ENCODE results near the gene VWF.

Gene VWF

DNA sequence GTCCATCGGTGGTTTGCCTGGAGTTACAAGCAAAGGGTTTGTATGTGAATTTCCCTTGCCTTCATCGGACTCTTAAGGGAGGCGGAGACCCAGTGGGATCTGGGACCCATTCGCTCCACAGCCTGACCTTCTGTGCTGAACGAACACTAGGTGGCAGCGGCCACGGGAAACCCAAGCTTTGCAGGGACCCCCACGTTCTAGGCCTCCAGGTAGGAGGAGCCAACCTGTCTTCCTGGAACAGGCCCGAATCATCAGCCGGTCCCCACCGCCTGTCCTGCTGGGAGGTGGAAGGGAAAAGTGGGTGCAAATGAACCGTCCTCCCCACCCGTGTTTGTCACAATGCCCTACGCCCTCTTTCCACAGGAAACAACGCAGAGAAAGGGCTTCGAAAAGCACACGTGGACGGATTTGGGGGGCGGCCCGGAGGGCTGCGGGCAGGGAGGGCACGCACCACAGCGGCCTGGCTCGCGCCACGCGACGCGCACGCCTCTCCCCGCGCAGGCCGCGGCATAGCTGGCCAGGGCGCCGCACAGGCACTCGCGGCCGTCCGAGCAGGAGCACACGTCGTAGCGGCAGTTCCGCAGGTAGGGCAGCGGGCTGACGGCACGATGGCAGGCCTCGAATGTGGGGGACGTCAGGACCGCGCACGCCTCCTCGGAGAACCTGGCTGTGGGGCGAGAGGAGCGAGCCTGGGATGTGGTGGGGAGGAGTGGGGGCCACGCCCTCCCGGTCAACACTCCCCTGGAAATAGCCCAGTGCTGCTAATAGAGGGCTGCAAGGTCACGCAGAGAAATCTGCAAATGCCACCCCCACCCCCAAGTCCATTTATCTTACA lies 67.8 kb downstream of the VWF start:
- DNase-seq, result no peak

DNA sequence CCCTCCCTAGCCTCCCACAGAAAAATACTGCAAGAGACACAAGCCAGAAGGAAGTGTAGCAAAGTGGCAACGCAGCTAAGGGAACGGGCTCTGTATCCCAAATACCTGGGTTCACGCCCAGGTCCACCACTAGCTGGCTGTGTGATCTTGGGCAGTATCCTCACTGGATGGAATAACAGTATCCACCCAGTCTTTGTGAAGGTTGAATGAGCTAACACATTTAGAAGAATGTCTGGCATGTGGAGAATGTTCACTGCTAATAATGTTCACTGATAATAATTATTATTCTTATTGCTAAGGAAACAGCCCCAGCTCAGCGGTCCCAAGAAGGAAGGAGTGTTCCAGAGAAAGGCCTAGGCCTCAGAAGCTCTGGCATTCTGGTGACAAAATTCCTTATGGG lies 70.9 kb downstream of the VWF start:
- DNase-seq, result peak; percentile 84

DNA sequence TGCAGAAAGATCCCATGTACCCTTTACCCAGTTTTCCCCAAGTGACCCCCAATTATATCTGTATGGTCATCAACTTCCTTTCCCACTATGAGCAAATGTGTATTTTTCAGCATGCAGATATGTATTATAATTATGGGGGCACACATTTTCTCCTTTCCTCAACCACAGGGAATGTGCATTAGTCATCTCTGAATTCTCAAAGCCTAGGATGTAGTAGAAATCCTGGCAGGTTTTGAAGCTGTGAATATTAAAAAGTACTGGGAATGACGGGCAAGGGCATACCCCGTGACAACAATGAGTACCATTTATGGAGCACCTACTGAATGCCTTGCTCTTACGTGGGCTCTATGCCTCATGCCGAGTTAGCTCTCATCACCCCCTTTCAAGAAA lies 71.5 kb downstream of the VWF start:
- peak; percentile 78 for DNase-seq

DNA sequence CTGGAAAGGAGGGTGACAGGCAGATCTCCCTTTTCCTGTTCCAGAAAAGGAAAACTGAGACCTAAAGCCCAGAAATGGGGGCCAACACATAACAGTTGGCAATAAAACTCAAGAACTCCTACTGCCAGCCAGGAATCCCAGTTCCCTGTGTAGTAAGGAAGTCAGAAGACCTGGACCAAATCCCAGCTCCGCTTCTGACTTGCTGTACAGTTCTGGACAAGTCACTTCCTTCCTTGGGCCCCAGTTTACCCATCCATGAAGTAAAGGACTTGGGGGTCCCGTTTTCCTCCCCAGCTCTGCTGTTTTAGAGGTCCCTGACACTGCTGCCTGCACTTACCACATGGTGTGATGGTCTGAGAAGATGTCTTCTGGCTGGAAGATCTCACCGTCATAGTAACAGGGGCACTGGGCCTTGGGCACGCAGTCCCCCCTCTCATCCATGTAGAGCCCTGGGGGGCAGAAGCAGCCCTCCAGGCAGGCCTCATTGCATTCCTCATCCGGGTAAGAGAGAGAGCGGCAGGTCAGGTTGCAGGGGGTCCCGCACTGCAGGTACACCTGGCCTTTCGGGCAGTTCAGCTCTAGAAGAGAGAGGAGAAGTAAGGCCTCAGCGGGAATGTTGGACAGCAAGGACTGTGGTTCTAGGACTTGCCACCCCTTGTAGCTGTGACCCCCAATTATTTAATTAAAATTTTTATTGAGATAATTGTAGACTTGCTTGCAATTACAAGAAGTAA lies 72.1 kb downstream of the VWF start:
- no peak for DNase-seq

DNA sequence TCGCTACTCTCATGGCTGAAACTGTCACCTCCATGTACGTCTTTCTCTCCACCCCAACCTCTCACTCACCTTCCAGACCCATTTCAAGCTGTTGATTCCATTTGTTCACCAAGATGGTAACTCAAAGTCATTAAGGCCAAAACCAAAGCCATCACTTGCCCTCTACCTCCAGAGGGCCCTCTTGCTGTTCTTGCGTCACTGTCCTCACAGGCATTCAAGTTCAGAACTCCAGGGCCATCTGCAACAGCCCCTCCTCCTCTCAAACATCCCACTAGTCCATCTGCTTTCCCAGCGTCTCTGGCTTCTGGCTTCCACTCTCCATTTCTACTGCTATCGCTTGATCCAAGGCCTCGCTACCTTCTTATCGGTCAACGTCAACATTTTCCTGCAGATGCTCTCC lies 74.5 kb downstream of the VWF start:
- no peak for DNase-seq

DNA sequence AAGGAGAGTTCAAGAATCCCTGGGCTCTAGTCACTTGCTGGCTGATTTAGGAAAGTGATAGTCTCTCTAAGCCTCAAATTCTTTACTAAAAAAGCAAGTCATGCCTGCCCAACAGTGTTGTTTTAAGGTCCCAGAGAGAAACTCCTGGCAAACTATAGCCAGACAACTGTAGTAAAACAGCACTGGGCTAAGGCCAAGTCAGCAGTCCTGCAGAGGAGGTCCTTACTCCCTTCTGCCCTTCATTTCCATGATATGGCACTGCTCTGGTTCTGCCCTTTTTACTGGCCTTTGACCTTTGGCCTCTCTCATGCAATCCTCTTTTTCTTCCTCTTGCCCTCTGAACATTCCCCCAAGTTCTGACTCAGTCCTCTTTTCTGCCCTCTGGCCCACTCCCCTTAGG lies 74.9 kb downstream of the VWF start:
- no peak for DNase-seq

DNA sequence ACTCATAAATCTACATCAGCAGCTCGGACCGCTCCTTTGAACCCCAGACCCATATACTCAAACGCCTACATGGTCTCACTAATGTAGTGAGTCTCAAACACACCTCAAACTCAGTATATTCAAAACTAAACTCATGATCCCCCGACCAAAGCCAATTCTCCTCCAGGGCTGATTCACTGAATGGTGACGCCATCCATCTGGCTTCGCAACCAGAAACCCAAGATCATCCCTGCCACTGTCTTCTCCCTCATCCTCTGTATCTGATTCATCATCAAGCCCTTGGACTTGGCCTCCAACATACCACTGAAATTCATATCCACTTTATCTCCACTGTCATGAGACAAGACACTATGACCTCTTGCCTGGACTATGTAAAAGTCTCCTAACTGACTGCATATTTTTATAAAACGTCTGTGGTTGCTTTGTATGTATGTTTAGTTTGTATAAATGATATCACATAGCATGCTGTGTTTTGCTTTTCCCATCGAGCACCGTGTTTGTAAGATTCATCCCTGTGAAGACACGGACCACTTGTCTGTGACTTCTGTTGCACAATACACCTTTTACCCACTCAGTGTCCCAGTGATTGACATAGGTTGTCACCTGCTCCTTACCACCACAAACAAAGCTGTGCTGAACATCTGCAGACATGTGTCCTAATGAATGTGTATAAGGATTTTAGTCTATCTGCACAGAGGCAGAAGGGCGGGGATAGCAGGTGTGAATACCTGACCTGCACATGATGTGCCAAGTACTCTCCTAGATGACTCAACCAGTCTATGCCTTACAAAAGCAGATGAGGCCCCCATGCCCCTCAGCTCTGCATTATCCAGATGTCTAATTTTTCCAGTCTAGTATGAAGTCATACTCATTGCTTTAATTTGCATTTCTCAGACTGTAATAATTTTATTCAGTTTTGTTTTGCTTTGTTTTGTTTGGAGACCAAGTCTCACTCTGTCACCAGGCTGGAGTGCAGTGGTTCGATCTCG lies 76.9 kb downstream of the VWF start:
- DNase-seq, result no peak

DNA sequence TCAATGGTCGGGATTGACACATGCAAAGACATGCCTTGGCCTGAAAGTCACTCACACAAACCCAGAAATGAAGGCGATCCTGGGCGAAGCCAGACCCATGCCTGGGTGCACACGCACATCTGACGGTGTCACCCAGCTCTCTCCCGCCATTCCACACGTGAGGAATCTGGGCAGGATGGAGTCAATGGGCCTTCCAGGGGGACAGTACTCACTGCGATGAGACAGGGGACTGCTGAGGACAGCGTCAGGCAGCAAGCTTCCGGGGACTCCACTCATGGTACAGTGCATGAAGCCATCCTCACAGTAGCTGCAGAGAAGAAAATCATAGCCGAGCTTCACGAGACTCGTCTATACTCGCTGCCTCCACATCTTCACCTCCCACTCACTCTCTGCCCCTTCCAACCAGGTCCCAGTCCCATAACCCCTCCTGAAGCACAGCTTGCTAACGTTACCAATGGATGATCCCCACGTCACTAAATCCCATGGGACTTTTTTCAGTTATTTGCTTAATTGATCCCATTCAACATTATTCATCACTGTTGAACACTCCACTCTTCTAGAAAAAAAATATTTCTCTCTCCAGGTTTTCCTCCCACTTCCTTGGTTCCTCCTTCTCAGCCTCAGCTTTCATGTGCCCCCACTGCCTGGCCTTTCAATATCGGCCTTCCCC lies 77.8 kb downstream of the VWF start:
- no peak for DNase-seq

DNA sequence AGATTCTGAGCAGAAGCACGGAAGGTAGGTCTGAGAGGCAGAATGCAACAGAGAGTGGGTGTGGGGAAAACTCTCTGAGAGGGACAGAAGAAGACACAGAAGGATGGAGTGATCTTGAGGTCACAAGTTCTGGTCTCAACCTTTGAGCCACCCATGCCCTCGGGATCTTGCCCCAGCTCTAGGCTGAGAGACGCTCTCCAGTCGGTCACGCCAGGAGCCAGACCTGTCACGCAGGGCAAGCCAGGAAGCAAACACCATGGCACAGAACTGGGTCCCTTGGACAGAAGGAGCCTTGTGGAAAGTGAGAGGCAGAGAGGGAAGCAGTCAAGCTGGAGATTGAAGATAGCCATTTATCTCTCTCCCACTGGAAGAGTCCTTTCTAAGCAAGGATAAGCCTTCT lies 79.0 kb downstream of the VWF start:
- no peak for DNase-seq

DNA sequence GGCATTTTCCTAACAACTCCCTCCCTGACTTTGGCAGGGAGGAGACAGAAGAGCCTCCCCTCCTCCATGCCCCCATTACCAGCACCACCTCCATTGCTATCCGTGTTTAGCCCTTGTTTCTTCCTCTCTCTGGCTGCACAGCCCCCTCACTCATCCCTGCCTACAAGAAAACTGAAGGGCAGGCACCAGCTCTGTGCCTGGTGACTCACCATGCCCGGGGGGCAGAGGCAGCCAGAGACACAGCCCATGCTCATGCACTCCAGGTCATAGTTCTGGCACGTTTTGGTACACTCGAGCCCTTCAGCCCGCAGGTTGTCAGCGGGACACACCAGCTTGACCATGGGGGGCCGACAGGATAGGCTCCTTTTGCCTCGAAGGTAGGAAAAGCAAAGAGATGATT lies 80.4 kb downstream of the VWF start:
- DNase-seq, result peak; percentile 37

DNA sequence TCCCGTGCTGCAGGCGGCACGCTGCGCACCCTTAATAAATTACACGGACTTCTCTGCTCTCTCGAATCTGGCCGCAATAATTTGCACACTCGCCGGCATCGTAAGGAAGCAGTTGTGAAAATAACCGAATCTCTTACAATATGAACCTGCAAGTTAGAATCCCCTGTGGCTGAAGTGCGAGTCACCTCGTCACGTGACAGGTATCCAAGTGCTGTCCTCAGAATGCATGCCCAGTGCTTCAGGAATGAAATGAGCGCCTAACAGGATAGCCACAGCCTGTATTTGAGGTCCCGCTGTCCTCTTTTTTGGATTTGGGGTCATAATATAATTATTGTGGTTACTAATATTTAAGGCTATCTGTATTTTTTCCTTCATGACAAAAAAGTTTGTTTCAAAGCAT lies 82.0 kb downstream of the VWF start:
- DNase-seq, result no peak

DNA sequence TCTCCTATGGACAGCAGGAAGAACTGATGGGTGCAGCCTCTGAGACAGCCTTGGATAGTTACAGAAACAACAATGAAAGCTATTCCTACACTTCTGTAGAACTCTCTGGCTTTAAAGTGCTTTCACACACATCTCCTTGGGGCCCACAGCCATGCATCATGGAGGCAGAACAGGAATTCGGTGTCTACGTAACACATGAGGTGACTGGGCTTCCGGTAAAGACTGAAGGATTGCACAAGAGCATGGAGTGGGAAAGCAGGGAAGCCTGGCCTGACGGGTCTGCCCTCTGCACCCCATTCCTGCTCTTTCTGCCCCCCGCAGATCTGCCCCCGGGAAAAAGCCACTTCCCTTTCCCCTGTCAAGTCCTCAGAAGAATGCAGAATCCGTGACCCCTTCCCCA lies 82.6 kb downstream of the VWF start:
- DNase-seq, result no peak

DNA sequence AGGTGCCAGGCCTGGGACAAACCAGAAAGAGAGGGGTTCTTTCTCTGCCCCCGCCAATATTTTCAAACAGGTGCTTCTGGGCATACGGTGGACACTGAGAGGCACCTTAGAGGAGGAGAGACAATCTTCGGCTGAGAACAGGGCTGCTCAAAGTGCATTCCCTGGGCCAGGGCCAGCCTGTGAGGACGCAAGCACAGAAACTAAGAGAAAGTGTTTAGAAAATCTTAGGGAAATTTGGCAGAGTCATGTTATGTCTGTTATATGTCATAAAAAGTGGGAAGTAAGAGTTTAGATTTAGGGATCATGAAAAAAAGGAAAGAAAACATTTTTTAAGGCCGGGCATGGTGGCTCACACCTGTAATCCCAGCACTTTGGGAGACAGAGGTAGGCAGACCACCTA lies 83.7 kb downstream of the VWF start:
- DNase-seq, result no peak

DNA sequence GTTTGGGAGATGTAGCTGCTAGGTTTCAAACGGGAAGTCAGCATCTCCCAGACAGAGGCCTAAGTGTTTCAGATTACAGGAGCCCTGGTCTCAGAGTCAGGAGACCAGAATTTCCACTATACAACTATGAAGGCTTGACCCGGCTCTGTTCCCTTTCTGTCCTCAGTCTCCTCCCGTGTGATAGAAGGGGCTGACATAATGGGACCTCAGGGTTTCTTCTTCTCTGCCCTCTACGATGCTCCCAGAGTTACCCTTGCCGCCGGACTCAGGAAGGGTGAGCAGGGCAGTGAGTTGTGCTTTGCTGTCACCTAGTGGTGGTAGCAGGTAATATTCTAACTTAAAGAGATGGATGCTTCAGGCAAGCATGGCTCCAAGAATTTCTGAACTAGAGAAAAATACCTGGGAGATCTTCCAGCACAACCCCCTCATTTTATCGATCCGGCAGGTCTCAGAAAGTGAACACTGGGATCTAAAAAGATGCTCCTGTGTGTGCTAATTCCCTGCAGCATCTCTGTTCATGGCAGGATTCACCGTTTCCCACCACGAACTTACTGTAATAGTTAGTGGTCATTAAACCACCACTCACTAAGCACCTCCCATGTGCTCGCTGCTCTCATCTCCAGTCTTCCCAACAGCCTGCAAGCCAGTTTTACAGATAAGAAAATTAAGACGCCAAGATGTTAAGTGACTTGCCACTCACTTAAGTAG lies 84.4 kb downstream of the VWF start:
- peak; percentile 45 for DNase-seq

DNA sequence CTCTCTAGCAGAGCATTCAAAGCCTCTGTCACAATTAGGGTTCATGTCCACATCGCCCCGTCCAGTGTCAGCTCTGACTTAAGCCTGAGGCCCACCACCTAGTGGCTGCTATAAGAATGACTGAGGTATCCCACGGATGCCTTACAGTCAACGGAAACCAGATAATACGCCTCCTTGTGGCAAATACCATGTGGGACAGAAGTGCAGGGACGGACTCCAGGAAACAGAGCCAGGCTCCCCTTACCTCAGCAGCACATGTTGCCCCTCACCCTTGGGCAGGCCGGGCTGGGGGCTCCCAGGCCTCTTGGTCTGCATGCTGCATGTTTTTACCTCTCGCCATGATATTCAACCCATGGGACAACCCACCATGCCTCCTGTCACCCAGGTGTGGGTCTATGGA lies 86.3 kb downstream of the VWF start:
- peak; percentile 58 for DNase-seq

DNA sequence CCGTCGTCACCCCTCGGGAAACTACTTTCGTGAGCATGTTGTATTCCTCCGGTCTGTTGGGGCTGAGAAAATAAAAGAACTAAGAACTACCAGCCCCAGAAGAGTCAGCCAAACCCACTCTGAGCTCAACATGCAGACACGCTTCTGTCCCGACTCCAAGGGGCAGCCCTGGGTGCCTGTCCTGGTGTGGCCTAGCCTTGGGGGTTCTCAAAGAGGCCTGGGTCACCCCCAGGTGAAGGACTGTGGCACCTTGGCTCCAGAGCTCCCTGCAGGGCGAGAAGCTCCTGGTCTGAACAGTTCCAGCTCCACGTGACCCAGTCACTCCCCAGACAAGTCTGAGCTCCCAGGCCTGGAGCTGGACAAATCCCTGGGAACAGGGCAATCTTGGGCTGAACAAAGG lies 87.0 kb downstream of the VWF start:
- DNase-seq, result no peak

DNA sequence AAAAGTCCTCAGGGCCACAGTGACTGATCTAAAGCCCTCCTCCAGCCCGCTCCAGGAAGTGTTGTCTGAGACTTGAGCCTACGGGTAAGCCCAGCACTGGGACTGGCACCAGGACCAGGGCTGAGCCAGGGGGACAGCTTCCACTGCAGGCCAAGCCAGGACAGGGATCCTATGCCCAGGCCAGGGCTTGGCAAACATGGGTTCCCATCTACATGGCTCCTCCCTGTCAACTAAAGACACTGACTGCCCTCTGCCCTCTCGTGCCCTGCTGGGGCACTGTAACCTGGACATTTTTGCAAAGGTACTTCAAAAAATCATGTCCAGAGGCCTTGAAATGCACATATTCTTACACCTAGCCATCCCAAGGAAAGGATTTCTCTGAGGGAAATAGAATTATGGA lies 88.0 kb downstream of the VWF start:
- no peak for DNase-seq

DNA sequence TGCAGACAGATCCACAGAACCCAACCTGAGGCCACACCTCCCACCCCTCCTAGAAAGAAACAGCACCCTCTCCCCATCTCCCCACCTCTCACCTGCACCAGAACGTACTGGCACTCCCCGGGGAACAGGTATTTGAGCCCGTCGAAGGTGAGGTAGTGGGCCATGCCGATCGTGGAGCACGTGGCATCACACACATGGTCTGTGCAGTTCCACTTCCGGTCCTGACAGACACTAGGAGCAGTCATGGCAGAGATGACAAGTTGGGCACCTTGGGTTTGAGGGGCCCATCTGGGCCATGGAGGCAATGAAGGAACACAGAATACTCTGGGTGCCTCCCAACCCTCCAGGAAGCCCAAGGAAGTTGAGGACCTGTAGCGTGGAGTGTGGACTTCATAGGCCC lies 89.9 kb downstream of the VWF start:
- no peak for DNase-seq

DNA sequence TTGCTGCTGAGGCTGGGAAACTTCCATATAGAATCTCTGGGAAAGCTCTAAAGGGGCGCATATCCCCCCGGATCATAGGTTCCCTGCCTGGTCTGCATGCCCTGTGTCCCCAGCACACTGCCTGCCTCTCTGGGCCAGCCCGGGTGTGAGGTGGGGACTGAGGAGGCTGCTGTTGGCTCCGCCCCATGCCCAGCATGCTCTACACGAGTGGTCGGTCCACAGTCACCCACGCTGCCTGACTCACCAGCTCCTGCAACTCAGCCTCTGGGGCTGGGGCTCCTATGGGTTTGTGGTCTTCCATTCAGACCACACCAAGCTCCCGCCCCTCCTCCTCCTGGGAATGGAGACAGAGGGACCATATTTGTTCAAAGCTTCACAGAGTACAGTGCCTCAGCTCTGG lies 90.9 kb downstream of the VWF start:
- DNase-seq, result no peak

DNA sequence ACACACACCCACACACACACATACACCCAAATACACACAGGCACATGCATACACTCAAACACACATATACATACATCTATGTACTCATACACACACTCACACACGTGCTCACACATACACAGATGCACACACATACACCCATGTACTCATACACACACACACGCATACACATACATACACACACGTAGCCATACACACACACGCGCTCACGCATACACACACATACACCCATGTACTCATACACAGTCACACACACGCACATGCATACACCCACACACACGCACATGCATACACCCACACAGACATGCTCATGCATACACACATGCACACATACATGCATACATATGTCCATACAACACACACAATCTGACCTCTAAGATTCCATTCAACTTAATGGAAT lies 91.7 kb downstream of the VWF start:
- no peak for DNase-seq

DNA sequence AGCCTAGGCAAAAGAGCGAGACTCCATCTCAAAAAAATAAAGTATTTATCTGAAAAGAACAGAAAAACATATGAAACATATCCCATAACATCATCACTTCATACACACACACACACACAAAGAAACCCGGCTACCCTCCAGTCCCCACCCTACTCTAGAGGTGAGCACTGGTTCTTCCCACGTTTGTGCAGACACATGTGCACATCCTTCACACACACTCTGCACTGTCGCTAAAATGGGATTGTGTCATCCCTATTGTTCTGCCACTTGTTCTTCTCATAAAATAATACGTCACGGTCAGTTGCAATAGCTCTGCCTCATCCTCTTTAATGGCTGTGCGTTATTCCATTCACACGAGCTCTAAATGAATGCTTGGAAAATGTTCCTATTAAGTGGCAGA lies 93.5 kb downstream of the VWF start:
- no peak for DNase-seq

DNA sequence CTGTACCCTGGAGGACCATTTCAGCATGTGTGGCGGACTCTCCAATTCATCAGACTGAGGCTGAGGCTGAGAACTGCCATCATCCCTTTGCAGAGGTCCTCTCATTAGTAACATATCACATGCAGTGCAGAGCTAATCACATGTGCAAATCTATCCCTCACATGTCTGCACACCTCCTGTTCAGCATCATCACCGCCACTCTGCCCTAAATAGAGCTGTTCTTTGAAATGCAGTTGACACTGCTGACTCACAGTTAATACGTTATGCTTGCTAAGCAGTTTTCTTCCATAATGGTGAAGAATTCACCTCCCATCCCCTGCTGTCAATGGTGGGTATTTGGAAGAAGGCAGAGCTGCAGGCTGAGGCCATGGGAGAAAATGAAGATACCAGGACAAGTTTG lies 94.4 kb downstream of the VWF start:
- DNase-seq, result no peak

Data from NCI-H226 (cell line).